Hematopoietic multipotent progenitor cell (in vitro differentiated cells): ENCODE results near the gene MSL2. TPM values are rescaled to one million over a fixed set of nuclear protein-coding genes. Genes with fewer than 3 reads are reported as not detected.
"Not testable (repeated sequence)": the region's sequence is repeated elsewhere in the genome, so short reads cannot be mapped to it uniquely, and the experiment has no call there.

ENCODE experiments used
- DNase-seq, 3 donors: peaks; one replicate each; pipeline ENCODE4 v3.0.0-alpha.2; 2011 to 2015; ENCODE audit warnings: low read depth in 2 of 3, low spot score in 2 of 3
- total RNA-seq: library from RNA; depleted of rRNA; stranded (reverse); fragments of >200 nt; gene quantifications from one replicate; pipeline ENCODE4 v1.2.3, GENCODE V29; 2012

MSL2 gene
- total RNA-seq, 1 donor = 44.2 TPM

DNA sequence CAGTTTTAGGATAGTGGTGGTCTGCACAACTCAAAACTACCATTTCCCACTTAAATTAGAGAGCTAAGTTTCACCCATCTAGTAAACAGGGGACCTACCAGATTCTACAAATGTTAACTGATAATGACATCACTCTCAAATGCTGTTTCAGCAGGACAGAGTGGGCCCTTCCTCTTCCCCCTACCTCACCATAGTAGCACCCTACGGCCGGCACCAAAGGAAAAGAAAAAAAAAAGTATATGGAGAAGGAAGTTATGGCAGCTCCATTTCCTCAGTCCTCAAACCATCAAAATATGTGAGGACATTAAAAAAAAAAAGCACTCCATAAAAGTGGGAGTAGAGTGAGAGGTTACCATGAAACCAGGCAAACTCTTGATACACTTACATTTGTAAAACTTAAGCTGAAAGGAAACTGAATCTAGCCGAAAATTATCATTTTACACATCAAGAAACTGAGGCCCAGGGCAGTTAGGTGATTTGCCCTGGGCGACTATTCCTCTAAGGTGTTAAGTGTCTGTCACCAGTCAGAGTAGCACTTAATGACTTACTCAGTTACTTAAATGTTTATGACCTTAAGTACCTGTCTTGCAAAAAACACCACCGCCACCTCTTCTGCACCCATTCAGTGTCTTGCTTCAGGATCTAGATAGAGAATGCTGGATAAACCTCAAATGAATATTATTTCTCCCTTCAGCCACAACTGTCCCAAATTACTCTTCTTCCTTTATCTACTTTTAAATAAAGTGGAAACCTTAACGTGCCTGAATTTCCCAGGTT is 2.7 kb downstream of the MSL2 start:
- peak in 1 of 3 donors; percentile 28 for DNase-seq

DNA sequence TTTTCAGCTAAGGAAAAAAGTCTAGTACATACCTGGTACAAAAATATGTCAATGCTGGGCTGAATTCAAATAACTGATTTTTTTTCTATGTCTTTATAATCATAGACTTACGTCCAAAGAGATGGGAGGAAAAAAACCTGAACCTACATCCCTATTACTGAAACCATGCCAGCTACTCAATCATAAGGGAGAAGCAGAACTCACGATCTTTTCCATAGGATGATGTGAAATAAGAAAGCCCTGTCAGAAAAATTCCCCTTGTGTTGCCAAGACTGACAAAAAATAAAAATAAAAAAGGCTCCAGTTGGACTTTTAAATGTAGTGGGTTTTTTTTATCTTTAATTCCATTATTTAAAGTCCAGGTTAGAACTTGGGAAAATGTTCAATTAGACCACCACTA is 3.3 kb downstream of the MSL2 start:
- DNase-seq = no peak

DNA sequence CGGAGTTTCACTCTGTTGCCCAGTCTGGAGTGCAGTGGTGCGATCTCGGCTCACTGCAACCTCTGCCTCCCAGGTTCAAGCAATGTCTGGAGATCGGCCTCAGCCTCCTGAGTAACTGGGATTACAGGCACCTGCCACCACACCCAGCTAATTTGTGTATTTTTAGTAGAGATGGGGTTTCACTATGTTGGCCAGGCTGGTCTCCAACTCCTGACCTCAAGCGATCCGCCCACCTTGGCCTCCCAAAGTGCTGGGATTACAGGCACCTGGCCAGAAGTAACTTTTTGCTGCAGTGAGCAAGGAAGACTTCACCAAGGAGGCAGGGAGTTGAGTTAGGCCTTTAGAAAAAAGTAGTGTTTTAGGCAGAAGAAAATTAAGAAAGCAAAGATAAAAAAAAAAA is 3.9 kb downstream of the MSL2 start:
- DNase-seq = not testable (repeated sequence)

DNA sequence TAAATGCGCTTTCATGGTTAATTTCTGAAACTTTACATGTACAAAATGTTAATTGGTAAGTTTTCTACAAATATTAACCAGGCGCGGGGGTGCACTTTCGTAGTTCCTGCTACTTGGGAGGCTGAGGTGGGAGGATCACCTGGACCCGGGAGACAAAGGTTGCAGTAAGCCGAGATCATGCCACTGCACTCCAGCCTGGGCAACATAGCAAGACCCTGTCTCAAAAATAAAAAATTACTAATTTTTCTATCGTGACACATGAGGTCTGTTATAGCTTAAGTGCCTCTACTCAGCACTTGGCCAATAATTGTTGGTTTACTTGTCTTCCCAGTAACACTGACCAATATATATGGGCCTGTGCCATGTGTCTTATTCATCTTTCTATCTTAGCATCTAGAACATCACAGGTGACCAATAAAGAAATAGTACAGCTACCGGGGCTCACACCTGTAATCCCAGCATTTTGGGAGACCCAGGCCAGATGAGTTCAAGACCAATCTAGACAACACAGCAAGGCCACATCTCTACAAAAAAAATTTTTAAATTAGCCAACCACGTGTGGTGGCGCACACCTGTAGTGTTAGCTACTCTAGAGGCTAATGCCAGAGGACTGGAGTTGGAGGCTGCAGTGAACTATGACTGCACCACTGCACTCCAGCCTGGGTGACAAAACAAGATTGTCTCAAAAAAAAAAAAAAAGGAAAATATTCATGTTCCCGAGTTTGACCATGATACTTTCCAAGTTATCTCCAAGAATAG is 6.1 kb downstream of the MSL2 start:
- no peak for DNase-seq

DNA sequence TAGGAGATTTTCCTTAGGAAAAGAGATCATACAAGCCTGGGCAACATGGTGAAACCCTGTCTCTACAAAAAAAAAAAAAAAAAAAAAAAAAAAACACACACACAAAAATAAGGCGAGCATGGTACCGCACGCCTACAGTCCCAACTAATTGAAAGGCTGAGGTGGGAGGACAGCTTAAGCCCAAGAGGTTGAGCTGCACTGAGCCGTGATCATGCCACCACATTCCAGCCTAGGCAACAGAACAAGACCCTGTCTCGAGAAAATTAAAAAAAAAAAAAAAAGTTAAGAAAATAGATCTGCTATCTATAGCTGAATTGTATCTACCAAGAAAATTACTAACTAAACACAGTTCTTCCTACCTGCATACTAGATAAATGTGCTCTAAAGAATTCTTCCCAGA is 7.1 kb downstream of the MSL2 start:
- no peak for DNase-seq

DNA sequence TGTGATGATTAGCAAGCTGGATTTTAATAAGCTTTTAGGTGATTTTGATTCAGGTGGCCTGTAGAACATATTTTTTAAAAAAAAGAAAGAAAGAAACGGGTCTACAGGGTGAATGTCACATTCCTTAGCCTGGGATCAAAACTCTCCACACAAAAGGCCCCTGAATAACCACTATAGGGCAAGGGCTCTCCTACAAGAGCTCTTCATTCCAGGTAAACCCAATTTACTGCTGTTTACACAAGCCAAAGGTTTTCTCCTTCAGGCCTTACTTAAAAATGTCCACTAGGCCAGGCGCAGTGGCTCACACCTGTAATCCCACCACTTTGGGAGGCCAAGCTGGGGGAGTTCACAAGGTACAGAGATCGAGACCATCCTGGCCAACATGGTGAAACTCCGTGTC is 8.3 kb downstream of the MSL2 start:
- no peak for DNase-seq

DNA sequence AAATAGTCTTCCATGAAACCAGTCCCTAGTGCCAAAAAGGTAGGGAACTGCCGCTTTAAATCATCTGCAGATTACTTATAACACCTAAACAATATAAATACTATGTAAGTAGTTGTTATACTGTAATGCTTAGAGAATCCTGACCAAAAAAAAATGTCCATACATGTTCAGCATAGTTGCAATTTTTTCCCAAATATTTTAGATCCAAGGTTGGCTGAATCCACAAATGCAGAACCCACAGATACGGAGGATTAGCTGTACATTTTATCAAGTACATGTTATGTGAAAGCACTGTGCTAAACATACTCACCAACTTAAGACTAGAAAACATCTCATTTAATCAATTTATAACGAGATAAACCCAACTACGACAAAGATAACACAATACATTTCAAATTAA is 9.3 kb downstream of the MSL2 start:
- DNase-seq = no peak

DNA sequence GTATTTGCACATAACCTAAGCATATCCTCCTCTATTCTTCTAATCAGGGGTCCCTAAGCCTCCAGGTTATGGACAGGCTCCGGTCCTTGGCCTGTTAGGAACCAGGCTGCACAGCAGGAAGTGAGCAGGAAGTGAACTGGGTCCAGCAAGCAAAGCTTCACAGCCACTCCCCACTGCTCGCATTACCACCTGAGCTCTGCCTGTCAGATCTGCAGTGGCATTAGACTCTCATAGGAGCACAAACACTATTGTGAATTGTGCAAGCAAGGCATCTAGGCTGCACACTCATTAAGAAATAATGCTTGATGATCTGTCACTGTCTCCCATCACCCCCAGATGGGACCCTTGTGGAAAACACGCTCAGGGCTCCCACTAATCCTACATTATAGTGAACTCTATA is 9.8 kb downstream of the MSL2 start:
- no peak for DNase-seq

DNA sequence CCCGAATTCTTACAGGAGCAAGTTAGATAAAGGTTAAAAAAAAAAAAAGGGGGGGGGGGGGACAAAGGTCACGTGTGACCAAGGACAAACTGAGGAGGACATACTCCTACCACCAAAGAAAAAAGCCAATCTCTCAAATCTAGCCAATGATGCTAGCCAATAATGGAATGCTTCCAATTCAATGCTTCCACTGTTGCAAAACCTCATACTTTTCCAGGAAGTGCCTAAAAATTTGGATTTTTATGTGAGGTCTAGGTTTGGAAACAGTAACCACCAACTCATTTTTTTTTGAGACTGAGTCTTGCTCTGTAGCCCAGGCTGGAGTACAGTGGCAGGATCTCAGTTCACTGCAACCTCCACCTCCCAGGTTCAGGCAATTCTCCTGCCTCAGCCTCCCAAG is 11.4 kb downstream of the MSL2 start:
- DNase-seq = no peak

DNA sequence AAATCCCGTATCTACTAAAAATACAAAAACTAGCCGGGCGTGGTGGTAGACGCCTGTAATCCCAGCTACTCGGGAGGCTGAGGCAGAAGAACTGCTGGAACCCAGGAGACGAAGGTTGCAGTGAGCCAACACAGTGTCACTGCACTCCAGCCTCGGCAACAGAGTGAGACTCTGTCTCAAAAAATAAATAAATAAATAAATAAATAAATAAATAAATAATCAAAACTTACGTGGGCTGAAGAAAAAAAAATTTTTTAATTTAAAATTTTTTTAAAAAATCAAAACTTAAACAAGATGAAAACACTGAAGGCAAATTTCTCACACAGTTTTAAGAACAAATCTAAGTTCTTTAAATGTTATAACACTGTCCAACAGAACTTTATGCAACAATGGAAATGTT is 14.4 kb downstream of the MSL2 start:
- DNase-seq = no peak

DNA sequence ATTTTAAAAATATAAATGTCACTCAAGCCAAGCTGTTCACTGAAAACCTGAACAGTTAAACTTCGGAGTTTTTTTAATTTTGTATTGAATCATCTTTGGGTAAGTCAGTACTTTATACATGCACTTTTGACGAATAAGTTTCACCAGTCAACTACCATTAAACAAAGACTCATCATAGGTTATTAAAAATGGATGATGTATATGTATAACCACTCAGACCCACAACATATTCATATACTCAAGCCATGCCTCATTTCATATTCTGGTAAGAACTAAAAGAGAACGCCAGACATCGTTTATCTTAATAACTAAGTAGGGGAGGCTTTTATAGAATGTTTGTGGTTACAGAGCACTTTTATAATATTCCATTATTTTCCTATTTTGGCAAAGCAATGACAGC is 18.3 kb downstream of the MSL2 start:
- no peak for DNase-seq

DNA sequence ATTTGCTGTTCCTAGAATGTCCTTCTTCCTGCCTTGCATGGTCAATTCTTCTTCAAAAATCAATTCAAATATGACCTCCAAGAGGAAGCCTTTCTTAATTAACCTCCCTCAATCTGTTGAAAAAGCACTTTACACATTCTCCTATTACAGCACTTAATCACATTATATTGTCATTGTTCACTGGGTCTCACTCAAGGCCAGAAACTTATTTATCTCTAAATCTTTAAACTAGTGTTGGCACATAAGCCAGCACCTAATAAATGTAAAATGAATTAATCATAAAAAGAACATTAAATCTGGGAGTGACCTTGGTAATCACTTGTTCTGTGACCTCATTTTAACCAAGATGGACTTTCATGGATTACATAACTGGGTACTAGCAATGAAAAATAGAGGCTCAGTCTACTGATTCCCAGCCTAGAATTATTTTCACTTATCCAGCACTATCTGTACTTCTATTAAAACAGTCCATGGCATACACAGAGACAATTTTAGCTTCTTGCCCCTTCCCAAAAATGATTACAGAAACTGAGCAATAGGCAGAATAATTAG is 22.1 kb downstream of the MSL2 start:
- DNase-seq = no peak

DNA sequence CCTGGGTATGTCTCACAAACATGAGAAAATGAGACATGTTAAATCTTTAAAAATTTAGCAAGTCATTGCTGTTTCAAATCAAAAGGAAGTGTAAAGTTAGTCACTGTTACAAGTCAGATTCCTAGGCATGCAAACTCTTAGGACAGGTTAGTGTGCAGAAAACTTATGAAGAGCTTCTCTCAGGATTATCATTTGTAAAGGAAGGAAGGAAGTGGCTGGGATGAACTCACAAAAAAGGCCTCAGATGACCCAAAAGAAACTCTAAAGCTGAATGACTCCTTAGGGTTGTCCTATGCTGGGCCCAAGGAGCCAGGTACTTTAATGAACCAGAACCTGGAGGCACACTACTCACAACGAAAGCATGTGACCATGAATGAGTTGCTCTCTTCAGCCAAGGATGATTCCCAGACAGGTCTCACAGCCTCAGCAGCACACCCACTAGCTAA is 25.0 kb downstream of the MSL2 start:
- DNase-seq = peak in 1 of 3 donors; percentile 31

DNA sequence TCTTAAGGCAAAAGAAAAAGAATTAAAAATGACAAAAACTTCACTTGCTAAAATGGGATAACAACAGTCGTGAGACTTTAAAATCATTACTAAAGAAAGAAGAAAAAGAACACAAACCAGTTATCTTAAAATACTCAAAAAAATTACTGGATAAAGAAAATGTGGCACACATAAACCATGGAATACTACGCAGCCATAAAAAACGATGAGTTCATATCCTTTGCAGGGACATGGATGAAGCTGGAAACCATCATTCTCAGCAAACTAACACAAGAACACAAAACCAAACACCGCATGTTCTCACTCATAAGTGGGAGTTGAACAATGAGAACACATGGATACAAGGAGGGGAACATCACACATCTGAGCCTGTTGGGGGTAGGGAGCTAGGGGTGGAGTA is 27.9 kb downstream of the MSL2 start:
- DNase-seq = not testable (repeated sequence)

DNA sequence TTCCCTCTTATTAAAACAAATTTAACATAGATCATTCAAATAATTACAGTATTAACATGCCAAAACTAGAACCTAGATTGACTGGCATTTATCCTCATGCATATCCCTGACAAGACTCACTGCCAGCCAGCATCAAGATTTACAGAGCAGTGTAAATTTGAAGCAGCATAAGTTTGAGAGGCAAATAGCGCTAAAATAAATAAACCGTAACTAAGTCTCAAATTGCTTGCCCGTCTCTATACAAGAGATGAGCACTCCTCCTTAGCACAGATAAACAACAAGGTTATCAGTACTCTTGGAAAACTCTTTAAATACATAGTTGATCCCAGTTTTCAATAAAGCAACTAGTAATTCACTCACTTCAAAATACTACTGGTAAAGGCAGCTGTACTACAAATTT is 29.6 kb downstream of the MSL2 start:
- no peak for DNase-seq

DNA sequence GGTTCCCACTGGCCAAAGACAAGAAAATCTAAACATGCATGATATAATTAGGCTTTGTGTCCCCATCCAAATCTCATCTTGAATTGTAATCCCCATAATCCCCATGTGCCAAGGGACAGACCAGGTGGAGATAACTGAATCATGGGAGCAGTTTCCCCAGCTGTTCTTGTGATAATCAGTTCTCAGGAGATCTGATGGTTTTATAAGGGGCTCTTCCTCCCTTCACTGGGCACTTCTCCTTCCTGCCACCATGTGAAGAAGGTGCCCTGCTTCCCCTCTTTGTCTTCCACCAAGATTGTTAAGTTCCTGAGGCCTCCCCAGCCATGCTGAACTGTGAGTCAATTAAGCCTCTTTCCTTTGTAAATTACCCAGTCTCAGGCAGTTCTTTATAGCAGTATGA is 32.5 kb downstream of the MSL2 start:
- DNase-seq = peak in 1 of 3 donors; percentile 36

DNA sequence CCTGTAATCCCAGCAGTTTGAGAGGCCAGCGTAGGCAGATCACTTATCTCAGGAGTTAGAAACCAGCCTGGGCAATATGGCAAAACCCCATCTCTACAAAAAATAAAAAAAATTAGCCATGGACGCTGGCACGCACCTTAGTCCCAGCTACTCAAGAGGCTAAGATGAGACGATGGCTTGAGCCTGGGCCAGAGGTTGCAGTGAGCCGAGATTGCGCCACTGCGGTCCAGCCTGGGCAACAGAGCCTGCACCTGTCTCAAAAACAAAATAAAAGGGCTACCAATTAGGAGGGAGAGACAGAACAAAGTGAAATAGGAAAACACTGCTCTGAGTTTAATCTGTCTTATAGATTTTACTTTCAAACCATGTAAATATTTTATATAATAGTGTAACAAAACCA is 33.8 kb downstream of the MSL2 start:
- DNase-seq = no peak

DNA sequence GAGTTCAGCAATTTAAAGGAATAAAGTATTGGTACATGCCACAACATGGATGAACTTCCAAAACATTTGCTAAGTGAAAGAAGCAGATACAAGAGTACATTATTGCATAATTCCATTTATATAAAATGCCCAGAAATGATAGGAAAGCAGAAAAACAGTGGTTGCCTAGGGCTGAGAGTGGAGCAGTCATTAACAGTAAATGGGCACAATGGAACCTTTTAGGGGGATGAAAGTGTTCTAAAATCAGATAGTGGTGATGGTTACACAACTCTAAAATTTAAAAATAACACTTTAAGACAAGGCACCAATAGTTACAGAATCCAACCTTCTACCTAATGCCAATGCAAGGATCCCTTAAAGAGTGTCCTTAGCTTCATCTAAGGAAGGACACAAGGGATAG is 34.6 kb downstream of the MSL2 start:
- no peak for DNase-seq

DNA sequence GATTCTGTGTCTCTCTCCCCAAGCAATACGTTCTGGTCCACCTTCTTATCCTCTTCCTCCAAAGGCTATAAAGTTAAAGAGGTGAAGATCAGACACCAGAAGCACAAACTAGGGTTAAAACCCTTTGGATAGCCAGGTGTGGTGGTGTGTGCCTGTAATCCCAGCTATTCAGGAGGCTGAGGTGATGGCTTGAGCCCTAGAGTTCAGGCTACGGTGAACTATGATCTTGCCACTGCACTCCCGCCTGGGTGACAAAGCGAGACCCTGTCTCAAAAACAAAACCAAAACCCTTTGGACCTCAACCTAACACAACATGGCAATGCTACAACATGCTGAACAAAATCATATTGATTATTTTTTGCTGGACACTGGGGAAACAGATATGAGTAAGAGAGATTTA is 43.2 kb downstream of the MSL2 start:
- DNase-seq = no peak

DNA sequence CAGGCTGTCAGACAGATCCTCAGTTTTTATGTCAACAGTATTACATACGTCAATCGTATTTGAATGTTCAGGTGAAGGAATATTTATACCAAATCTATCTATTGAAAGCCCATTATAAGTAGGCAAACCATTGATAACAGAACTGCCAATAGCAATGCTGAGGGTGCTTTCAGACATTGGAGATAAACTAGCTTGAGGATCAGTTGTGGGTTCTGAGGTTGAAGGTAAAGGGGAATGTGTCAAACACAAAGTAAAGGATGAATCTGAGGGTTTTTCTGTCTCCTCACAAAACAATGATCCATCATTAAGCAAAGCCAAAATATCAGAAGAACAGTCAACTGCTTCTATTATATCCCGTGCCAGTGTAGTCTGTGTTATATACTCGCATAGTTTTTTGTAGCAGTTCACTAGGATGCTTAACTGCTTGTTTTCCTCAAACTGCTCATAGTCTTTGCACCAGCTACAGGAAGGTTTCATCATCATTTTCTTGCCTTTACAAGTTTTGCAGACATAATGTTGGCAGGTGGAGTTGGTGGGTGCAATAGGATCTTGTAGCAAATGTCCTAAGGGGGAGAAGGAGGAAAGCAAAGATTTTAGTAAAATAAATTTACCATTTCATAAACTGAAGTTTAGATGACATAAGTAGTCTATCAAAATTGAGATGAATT is 43.8 kb downstream of the MSL2 start:
- no peak for DNase-seq

DNA sequence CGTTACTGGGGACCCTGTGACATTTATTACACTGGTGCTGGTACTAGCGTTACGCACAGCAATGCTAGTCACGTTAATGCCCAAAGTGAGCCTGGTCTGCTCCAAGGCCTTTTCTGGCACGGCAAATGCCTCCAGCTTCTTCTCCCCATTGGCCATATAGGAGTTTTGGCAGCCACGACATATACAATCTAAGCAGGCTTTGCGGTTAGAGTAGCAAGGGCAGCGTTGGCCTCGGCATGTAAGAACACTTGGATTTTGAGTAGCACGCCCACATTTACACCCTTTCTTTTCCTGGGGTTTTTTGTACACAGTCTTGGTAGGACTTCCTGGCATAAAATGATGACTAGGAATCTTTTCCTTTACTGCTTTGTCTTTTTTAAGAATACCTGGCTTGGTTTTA is 44.9 kb downstream of the MSL2 start:
- DNase-seq = no peak
